WI38 (cell line): Measurements from ENCODE around the gene CXXC5.
A peak's percentile ranks its signal among the peaks of the same experiment; 100 is the strongest.

Source experiments
- H3K4me3 ChIP-seq: 2 replicates; pipeline ENCODE4 v1.5.1; 2011; ENCODE audit warnings: low read depth, mild to moderate bottlenecking, control low read depth, low read length
- TF ChIP-seq, protein P1 (sequence below): IDR thresholded peaks from 2 replicates; pipeline ENCODE4 v1.5.1; 2012; ENCODE audit warnings: low read depth, mild to moderate bottlenecking, control low read depth, low read length

Gene CXXC5

GRCh38 chr5:139650031-139650688 is 2.0 kb downstream of the CXXC5 start:
- TF ChIP-seq, protein P1, sequence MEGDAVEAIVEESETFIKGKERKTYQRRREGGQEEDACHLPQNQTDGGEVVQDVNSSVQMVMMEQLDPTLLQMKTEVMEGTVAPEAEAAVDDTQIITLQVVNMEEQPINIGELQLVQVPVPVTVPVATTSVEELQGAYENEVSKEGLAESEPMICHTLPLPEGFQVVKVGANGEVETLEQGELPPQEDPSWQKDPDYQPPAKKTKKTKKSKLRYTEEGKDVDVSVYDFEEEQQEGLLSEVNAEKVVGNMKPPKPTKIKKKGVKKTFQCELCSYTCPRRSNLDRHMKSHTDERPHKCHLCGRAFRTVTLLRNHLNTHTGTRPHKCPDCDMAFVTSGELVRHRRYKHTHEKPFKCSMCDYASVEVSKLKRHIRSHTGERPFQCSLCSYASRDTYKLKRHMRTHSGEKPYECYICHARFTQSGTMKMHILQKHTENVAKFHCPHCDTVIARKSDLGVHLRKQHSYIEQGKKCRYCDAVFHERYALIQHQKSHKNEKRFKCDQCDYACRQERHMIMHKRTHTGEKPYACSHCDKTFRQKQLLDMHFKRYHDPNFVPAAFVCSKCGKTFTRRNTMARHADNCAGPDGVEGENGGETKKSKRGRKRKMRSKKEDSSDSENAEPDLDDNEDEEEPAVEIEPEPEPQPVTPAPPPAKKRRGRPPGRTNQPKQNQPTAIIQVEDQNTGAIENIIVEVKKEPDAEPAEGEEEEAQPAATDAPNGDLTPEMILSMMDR, result no peak

GRCh38 chr5:139650689-139651042 is 2.5 kb downstream of the CXXC5 start:
- H3K4me3 ChIP-seq, result peak overlapping the region; percentile 82
- TF ChIP-seq, protein P1, result no peak

More at GRCh38 chr5:139650031-139650688, 2.0 kb downstream of the CXXC5 start:
- peak overlapping the region; percentile 82 for H3K4me3 ChIP-seq

DNA sequence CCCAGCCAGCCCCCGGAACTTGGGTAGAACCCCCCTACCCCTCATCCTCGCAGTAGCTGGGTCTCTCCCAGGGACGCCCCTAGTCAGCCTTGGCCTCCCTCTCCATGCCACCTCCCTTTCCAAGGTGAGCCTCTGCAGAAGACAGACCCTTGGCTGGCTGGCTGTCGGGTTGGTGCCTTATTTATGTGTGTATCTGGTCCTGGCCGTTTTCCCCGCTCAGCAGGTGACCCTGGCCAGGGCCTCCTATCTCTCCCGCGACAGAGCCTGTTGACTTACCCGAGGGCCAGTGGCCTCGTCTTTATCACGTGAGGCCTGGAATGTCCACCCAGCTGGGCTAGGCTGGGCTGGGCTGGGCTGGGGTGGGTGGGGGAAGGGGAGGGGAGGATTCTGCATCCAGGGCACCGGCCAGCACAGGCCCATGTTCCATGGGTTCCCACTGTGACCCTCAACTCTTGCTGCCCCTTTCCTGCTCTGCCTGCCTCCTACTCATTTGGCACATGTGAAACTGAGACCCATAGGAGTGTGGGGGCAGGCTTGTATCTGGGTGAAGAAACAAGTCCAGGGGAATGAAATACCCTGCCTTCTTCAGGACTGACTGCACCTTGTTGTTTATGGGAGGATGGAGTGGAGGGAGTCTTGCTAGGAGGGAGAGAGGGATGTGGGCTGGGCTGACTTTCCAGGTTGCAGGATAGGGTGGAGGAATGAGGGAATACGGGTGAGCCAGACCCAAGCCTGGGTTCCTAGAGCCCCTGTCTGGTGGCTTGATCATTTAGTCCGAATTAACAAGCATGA is 3.1 kb downstream of the CXXC5 start:
- TF ChIP-seq, protein P1, result no peak
- H3K4me3 ChIP-seq, result no peak overlapping the region

GRCh38 chr5:139651853-139652787 is 4.0 kb downstream of the CXXC5 start:
- TF ChIP-seq, protein P1, result no peak
- peak overlapping the region; percentile 8; the same call in 1 of the 2 replicates for H3K4me3 ChIP-seq

DNA sequence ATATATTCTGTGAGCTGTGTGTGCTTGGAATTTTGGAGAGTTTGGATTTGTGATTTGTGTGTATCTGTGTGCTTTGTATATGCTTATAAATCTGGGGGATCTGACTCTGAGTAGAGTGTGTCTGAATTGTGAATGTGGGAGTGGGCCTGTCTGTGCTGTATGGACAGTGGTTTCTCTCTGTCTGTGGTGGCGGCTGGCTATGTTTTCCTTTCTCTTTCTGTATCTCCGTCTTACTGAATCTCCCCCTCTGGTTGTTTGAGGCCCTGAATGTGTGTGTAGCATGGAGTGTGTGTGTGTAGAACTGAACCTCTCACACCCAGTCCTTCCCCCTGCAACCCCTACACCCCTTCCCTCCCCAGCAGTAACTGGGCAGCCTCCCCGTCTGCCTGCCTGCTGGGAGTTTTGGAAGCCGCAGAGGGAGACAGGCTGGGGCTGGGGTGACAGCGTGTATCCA is 4.7 kb downstream of the CXXC5 start:
- no peak overlapping the region for H3K4me3 ChIP-seq
- TF ChIP-seq, protein P1, result no peak

GRCh38 chr5:139653616-139654015 is 5.5 kb downstream of the CXXC5 start:
- H3K4me3 ChIP-seq, result no peak overlapping the region
- TF ChIP-seq, protein P1, result no peak
